ENCODE measurements around the gene TMEFF1. TPM values are rescaled to one million over a fixed set of nuclear protein-coding genes. Genes with fewer than 3 reads are reported as not detected.

The TMEFF1 gene
- total and polyA plus RNA-seq, 2 of the 8 experiments (the other 6 are each of a cell fraction or from before 2014, with no cell fraction given), result 13.5 to 68.2 TPM

- H3K23ac ChIP-seq (ENCODE audit: insufficient read length), result no peak overlapping the region
- H4K8ac ChIP-seq (ENCODE audit: extremely low read depth, insufficient read depth, low read length), result no peak overlapping the region
- DNase-seq (ENCODE audit: low read depth in 1 of 2, low spot score in 2 of 2) (no peak), FAIRE-seq (no peak)
- no peak overlapping the region for H3K18ac ChIP-seq (ENCODE audit: extremely low read depth, low read length)
- H2BK12ac ChIP-seq (ENCODE audit: low read depth, low read length), result no peak overlapping the region
- no peak overlapping the region for H2BK120ac ChIP-seq (replicated peaks; ENCODE audit: low read depth, low read length)
- H3K9ac ChIP-seq (replicated peaks in 1 of 4; ENCODE audit: extremely low read depth in 1 of 4, low read depth in 3 of 4, low read length in 3 of 4), result no peak overlapping the region
- H3K27ac ChIP-seq (ENCODE audit: low read depth, low read length), result no peak overlapping the region
- H4K5ac ChIP-seq (ENCODE audit: insufficient read length, low read depth, low read length), result no peak overlapping the region
- H2AK5ac ChIP-seq (ENCODE audit: low read depth, low read length), result no peak overlapping the region
- no peaks in the 10 kb centered on the region for H3K27me3 ChIP-seq (replicated peaks in 1 of 4; ENCODE audit: control insufficient read depth in 3 of 4, extremely low read depth in 1 of 4, insufficient read depth in 3 of 4, low read length in 3 of 4)
- H3K4ac ChIP-seq (replicated peaks; ENCODE audit: insufficient read length, low read depth, low read length), result no peak overlapping the region
- H3K14ac ChIP-seq (ENCODE audit: insufficient read length), result no peak overlapping the region
- no peak overlapping the region for H2BK5ac ChIP-seq (ENCODE audit: low read depth, low read length)
- H2AFZ ChIP-seq (ENCODE audit: low read length), result no peak overlapping the region
- peaks cover 21 to 24% of the 10 kb centered on the region in 2 experiments for H4K20me1 ChIP-seq (replicated peaks in 1 of 2; ENCODE audit: control insufficient read depth in 1 of 2, insufficient read depth in 2 of 2, low read length in 2 of 2)
- no peak overlapping the region for H4K91ac ChIP-seq (replicated peaks; ENCODE audit: insufficient read length, low read length)
- H3K56ac ChIP-seq (replicated peaks; ENCODE audit: insufficient read length, low read depth, low read length), result no peak overlapping the region
- WGBS, 2 experiments (ENCODE audit: extremely low coverage in 1 of 2, insufficient coverage in 1 of 2, insufficient read length in 1 of 2, insufficient replicate concordance in 2 of 2, low coverage in 1 of 2, low lambda C conversion rate in 2 of 2, missing lambda C conversion rate in 1 of 2), result 96% methylated on average over 3 of the region's 4 CpGs; no CpG with 5 or more reads in 1 of the 2 experiments
- H3K4me1 ChIP-seq (replicated peaks in 1 of 4; ENCODE audit: control insufficient read depth in 3 of 4, insufficient read depth in 4 of 4, low read length in 3 of 4), result peaks cover 0 to 12% (median 6%) of the 10 kb centered on the region in 4 experiments; a peak in 5 of 7 replicates
- CTCF ChIA-PET (ENCODE audit: partially characterized antibody), result interaction anchor here (1.0 to 2.7 kb wide), 4 partner anchors 12 to 40 kb away, joined by 3 to 7 read pairs (median 4); no protein-coding TSS in a partner anchor
- H3K79me2 ChIP-seq (ENCODE audit: control insufficient read depth in 1 of 2, insufficient read depth in 2 of 2, low read length in 2 of 2), result peaks cover 64 to 95% of the 10 kb centered on the region in 2 experiments
- H3K36me3 ChIP-seq (ENCODE audit: control insufficient read depth in 2 of 4, insufficient read depth in 4 of 4, low read length in 3 of 4), result peaks cover 0 to 3% (median 0%) of the 10 kb centered on the region in 4 experiments; a peak in 1 of 8 replicates
- no peak overlapping the region for H3K4me3 ChIP-seq (ENCODE audit: extremely low read depth in 1 of 4, insufficient read depth in 2 of 4, low read depth in 3 of 4, low read length in 4 of 4)
- peaks cover 14% of the 10 kb centered on the region; the same call in 1 of the 2 replicates for H3K23me2 ChIP-seq (ENCODE audit: low read depth, low read length)
- H2BK15ac ChIP-seq (ENCODE audit: low read length), result no peak overlapping the region
- H2BK20ac ChIP-seq (ENCODE audit: low read length), result no peak overlapping the region
- H3K4me2 ChIP-seq (ENCODE audit: insufficient read depth in 1 of 2, low read depth in 2 of 2, low read length in 2 of 2), result no peak overlapping the region
- peaks cover 13% of the 10 kb centered on the region for H3K79me1 ChIP-seq (ENCODE audit: low read depth, low read length)
- POLR2A ChIA-PET (ENCODE audit: partially characterized antibody), result interaction anchor here (0.9 to 3.0 kb wide), 7 partner anchors 10 to 125 kb away, joined by 3 to 9 read pairs (median 4); partner anchors contain the start of gene MSANTD3
- H3K9me3 ChIP-seq (ENCODE audit: insufficient read depth in 2 of 2, low read depth in 1 of 2, low read length in 1 of 2), result no peaks in the 10 kb centered on the region
- TF ChIP-seq NRF1 (IDR thresholded peaks at IDR 0.05; ENCODE audit: low read depth, low read length) (no peak), ASH2L (IDR thresholded peaks at IDR 0.05; ENCODE audit: low read length) (no peak), POU5F1 (IDR thresholded peaks at IDR 0.05; ENCODE audit: low read depth, low read length) (no peak), EP300 (IDR thresholded peaks at IDR 0.05; ENCODE audit: borderline replicate concordance in 1 of 2, low read depth in 2 of 2, low read length in 2 of 2) (no peak), TBP (IDR thresholded peaks at IDR 0.05; ENCODE audit: low read depth, low read length) (no peak), YY1 (IDR thresholded peaks at IDR 0.05; ENCODE audit: low read depth, low read length) (no peak)
These were observed 4.3 kb downstream of the TMEFF1 start for GRCh38 chr9:100477241-100477640.
